Mucosa of rectum (tissue), 2 donors: ENCODE results near the gene CEP72.

Experiments used
- H3K27ac ChIP-seq, 2 donors: one replicate each; pipeline ENCODE4 v1.7.0; 2013; ENCODE audit warnings: inconsistent platforms in 2 of 2, low read depth in 2 of 2, low read length in 2 of 2
- H3K27me3 ChIP-seq, 2 donors: one replicate each; pipeline ENCODE4 v1.7.0; 2013; ENCODE audit warnings: low read length in 2 of 2; ENCODE audit not compliant: control insufficient read depth in 2 of 2, insufficient read depth in 2 of 2
- H3K36me3 ChIP-seq, 2 donors: one replicate each; pipeline ENCODE4 v1.7.0; 2013; ENCODE audit warnings: low read length in 2 of 2; ENCODE audit not compliant: control insufficient read depth in 2 of 2, insufficient read depth in 2 of 2
- H3K4me1 ChIP-seq, 2 donors: one replicate each; pipeline ENCODE4 v1.7.0; 2013; ENCODE audit warnings: low read length in 2 of 2, mild to moderate bottlenecking in 1 of 2; ENCODE audit not compliant: control insufficient read depth in 2 of 2, insufficient read depth in 2 of 2
- H3K4me3 ChIP-seq, 2 donors: one replicate each; pipeline ENCODE4 v1.7.0; 2013; ENCODE audit warnings: low read length in 2 of 2
- H3K9ac ChIP-seq, 2 donors: one replicate each; pipeline ENCODE4 v1.7.0; 2013; ENCODE audit warnings: low read length in 2 of 2, low read depth in 1 of 2, mild to moderate bottlenecking in 1 of 2
- H3K9me3 ChIP-seq, 2 donors: one replicate each; pipeline ENCODE4 v1.7.0; 2013; ENCODE audit warnings: low read length in 2 of 2; ENCODE audit not compliant: control insufficient read depth in 2 of 2
- donor health status: healthy.
- donor health status: Normal muscosa, but diverticular disease.

CEP72 gene

DNA sequence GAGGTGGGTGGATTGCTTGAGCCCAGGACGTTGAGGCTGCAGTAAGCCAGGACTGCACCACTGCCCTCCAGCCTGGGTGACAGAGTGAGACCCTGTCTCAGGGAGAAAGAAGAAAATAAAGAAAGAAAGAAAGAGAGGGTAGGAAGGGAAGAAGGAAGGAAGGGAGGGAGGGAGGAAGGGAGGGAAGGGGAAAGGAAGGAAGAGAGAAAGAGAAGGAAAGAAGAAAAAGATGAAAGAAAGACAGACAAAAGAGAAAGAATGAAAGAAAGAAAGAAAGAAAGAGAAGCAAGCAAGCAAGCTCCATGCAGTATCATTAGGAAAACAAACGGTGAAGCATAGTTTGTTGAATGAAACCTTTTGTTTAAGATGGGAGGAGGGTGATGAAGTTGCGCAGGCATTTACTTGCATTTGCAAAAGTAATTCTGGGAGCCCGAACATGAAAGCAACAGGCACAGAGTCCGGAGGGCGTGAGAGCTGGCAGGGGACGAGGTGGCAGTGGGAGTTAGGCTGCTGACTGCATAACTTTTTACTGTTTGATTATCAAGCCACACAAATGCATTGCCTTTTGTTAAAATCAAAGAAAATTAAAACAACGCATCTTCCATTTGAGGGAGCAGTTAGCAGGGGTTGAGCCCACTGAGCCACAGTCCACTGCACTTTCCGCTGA lies 26.0 kb upstream of the CEP72 start:
- no peak overlapping the region for H3K27ac ChIP-seq

DNA sequence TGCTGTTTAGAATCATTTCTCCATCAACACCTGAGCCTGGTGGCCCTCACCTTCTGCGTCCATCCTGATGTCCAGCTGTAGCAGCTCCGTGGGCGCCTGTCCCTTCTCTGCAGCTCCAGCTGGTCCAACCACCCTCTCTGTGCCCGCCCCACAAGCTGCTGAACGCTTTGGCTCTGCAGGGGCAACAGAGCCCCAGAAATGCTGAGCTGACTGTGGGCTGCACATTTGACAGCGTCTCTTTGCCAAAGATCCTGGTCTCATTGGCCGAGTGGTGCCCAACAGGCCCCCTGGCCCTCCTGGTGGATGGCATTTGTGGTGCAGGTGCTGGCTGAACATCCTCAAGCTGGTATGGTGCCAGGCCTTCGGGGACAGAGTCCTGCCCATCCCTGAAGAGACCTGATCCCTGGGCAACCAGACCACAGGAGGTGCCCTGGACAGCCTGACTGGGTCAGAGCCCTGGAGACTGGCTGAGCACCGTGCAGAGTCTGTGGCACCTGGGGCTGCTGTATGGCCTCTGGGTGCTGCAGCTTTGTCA lies 25.3 kb upstream of the CEP72 start:
- Histone ChIP-seq H3K36me3 (no peaks in the 10 kb centered on the region), H3K9me3 (no peaks in the 10 kb centered on the region), H3K9ac (no peak overlapping the region), H3K27ac (no peak overlapping the region), H3K27me3 (peaks cover 0 to 3% of the 10 kb centered on the region in 2 donors), H3K4me3 (no peak overlapping the region), H3K4me1 (no peaks in the 10 kb centered on the region)

More for the DNA sequence above, 26.0 kb upstream of the CEP72 start:
- H3K27me3 ChIP-seq = peaks cover 0 to 3% of the 10 kb centered on the region in 2 donors
- no peak overlapping the region for H3K9ac ChIP-seq
- H3K9me3 ChIP-seq = no peaks in the 10 kb centered on the region
- H3K4me3 ChIP-seq = no peak overlapping the region
- H3K36me3 ChIP-seq = no peaks in the 10 kb centered on the region
- no peaks in the 10 kb centered on the region for H3K4me1 ChIP-seq

DNA sequence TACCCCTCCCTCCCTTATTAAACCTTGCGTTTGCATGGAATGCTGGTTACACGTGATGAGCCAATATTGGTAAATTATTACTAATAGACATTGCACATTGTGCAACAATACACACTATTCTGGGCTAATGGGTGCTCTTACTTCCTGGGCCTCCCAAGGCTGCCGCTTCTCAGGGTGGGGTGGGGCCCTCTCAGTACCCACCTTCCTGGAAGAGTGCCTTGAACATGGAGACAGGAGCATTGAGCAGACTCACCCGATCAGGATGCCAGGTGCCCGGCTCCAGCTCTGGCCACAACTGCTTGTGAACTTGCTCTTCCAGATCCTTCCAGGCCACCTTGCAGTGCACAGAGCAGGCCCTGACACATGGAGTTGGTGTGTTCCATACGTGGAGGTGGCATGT lies 24.7 kb upstream of the CEP72 start:
- Histone ChIP-seq H3K9ac (no peak overlapping the region), H3K4me3 (no peak overlapping the region), H3K27ac (no peak overlapping the region), H3K36me3 (no peaks in the 10 kb centered on the region), H3K4me1 (no peaks in the 10 kb centered on the region), H3K9me3 (no peaks in the 10 kb centered on the region), H3K27me3 (no peaks in the 10 kb centered on the region)

DNA sequence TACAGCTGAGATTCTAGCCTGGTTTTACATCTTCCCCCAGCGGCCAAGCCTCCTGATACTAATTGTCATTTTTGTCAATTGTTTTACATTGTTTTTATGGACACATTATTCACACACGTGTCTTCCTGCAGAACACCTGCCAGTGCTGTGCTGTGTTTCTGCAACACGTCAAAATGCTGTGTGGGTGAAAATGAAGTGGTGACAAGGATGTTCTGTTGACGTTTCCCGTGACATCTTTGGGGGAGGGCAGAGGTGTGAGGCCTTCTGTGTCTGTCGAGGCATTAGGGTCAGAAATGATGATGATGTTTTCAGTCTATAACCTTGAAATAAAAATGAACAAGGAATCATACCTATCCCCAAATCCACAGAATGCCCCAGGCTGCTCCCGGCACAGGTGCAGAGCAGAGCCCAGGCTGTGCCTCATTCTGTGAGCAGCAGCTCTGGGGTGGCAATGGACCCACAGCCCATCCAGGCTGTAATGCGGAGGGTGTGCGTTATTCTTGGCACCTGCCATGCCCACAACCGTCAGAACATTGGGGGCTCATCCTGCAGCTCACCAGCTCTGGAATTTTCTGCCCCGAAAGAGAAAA lies 23.6 kb upstream of the CEP72 start:
- Histone ChIP-seq H3K4me1 (no peaks in the 10 kb centered on the region), H3K9ac (no peak overlapping the region), H3K36me3 (no peaks in the 10 kb centered on the region), H3K27ac (no peak overlapping the region), H3K9me3 (no peaks in the 10 kb centered on the region), H3K27me3 (peaks cover 0 to under 1% of the 10 kb centered on the region in 2 donors), H3K4me3 (no peak overlapping the region)

DNA sequence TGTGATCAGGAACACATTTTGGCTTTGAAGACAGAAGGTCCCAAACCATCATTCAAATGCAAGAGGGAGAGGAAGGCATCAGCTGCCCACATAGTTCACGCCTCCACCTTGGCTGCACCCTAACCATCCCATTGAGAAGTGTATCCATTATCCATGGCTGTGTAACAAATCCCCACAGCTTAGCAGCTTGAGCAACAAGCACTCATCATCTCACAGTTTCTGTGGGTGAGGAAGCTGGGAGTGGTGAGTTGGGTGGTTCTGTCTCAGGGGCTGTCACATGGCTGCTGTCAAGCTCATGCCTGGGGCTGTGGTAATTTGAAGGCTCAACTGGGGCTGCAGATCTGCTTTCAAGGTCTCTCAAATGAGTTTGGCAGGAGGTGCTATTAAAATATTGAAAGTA lies 23.0 kb upstream of the CEP72 start:
- peaks cover 0 to 6% of the 10 kb centered on the region in 2 donors for H3K27me3 ChIP-seq
- H3K9me3 ChIP-seq = no peaks in the 10 kb centered on the region
- no peaks in the 10 kb centered on the region for H3K4me1 ChIP-seq

DNA sequence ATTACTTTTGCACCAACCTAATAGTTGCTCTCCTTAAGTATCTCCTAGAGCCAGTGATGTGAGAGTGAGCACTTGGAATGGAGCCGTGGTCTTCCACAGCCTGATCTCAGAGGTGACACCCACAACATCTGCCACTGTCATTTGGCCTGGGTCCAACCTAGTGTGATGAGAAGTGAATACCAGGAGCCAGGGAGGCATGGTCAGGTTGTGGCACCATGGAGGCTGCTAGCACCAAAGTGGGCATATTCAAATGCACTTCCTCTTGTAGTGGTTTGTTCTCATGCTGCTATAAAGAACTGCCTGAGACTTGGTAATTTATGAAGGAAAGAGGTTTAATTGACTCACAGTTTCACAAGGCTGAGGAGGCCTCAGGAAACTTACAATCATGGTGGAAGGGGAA lies 22.6 kb upstream of the CEP72 start:
- H3K27me3 ChIP-seq = peaks cover 0 to 9% of the 10 kb centered on the region in 2 donors
- no peak overlapping the region for H3K4me3 ChIP-seq
- H3K4me1 ChIP-seq = no peaks in the 10 kb centered on the region
- no peaks in the 10 kb centered on the region for H3K9me3 ChIP-seq
- no peaks in the 10 kb centered on the region for H3K36me3 ChIP-seq
- no peak overlapping the region for H3K27ac ChIP-seq
- H3K9ac ChIP-seq = no peak overlapping the region

More for the DNA sequence above, 23.0 kb upstream of the CEP72 start:
- no peak overlapping the region for H3K4me3 ChIP-seq
- H3K36me3 ChIP-seq = no peaks in the 10 kb centered on the region
- no peak overlapping the region for H3K27ac ChIP-seq
- no peak overlapping the region for H3K9ac ChIP-seq

DNA sequence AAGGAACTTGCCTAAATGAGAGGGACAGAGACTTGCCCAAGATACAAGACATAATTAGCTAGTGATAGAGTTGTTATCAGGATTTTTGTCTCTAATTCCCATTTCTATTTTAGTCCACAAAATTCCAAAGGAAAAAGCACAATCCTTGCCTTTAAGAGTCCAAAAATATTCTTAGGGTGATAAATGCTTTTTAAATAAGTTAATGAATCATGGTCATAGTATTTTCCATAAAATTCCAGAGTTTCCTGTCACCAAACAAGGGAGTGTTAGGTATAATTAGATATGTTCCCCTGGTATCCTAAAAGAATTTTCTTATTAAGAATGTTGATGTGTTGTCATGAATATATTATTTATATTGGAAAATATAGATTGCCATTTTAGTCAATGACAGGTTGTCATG lies 21.8 kb upstream of the CEP72 start:
- Histone ChIP-seq H3K27ac (no peak overlapping the region), H3K27me3 (peaks cover 0 to 10% of the 10 kb centered on the region in 2 donors), H3K4me3 (no peak overlapping the region), H3K36me3 (no peaks in the 10 kb centered on the region), H3K9me3 (no peaks in the 10 kb centered on the region), H3K9ac (no peak overlapping the region), H3K4me1 (no peaks in the 10 kb centered on the region)

DNA sequence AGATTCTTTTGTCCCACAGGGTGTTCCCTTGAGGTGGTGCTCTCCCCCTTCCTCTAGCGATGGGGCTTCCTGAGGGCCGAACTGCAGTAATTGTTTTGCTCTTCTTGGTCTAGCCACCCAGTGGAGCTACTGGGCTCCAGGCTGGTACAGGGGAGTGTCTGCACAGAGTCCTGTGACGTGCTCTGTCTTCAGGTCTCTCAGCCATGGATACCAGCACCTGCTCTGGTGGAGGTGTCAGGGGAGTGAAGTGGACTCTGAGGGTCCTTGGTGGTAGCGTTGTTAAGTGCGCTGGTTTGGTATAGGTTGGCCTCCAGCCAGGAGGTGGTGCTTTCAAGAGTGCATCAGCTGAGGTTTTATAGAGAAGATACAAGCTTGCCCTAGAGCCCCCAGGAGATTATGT lies 20.4 kb upstream of the CEP72 start:
- Histone ChIP-seq H3K36me3 (no peaks in the 10 kb centered on the region), H3K9me3 (no peaks in the 10 kb centered on the region), H3K9ac (no peak overlapping the region), H3K4me1 (no peaks in the 10 kb centered on the region), H3K27ac (no peak overlapping the region), H3K4me3 (no peak overlapping the region), H3K27me3 (peaks cover 5 to 13% of the 10 kb centered on the region in 2 donors)

DNA sequence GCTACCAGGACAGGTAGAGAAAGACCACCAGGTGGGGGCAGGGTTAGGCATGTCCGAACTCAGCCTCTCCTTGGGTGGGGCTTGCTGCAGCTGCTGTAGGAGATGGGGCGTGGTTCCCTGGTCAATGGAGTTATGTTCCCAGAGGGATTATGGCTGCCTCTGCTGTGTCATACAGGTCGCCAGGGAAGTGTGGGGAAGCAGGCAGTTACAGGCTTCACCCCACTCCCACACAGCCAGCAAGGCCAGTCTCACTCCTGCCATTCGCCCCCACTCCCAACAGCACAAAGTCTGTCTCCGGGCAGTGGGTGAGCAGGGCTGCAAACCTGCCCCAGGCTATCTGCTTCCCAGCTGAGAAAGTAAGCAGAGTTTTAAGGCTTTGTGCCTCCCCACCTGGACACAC lies 20.0 kb upstream of the CEP72 start:
- no peaks in the 10 kb centered on the region for H3K9me3 ChIP-seq
- no peak overlapping the region for H3K4me3 ChIP-seq
- H3K27ac ChIP-seq = no peak overlapping the region
- no peak overlapping the region for H3K9ac ChIP-seq
- peaks cover 5 to 13% of the 10 kb centered on the region in 2 donors for H3K27me3 ChIP-seq
- H3K36me3 ChIP-seq = no peaks in the 10 kb centered on the region
- H3K4me1 ChIP-seq = no peaks in the 10 kb centered on the region

DNA sequence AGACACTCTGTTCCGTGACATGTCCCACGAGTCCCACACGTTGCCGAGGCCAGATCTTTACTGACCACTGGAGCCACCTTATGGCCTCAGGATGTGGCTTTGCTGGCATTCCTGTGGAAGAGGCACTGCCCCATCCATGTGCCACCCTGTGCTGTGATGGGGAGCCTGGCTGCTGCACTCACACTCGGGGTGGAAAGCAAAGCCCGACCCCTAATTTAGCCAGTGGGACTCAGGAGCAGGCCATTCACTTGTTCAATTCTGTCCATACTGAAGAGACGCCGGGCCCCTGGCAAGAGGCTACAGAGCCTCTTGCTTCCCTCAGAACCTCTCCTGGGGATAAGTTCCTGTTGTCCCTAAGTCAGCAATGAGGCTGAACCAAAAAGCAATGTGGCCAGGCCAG lies 18.6 kb upstream of the CEP72 start:
- Histone ChIP-seq H3K4me1 (no peaks in the 10 kb centered on the region), H3K9me3 (no peaks in the 10 kb centered on the region), H3K27me3 (peaks cover 5 to 13% of the 10 kb centered on the region in 2 donors), H3K9ac (no peak overlapping the region), H3K36me3 (no peaks in the 10 kb centered on the region), H3K27ac (no peak overlapping the region), H3K4me3 (no peak overlapping the region)
